ENCODE results near the gene BOD1L2. TPM values are rescaled to one million over a fixed set of nuclear protein-coding genes. Genes with fewer than 3 reads are reported as not detected.

The BOD1L2 gene
- total RNA-seq, 1 donor from 2014 or later: not detected

- H3K36me3 Mint-ChIP-seq (ENCODE audit: low read depth): no peaks in the 10 kb centered on the region
- H3K4me1 Mint-ChIP-seq (ENCODE audit: low read depth): no peaks in the 10 kb centered on the region
- no peak for TF ChIP-seq CTCF (IDR thresholded peaks at IDR 0.05)
- H3K4me3 Mint-ChIP-seq (ENCODE audit: unreplicated experiment): no peak overlapping the region
- no peak for DNase-seq (ENCODE audit: low spot score)
- H3K9me3 Mint-ChIP-seq (ENCODE audit: low read depth): no peaks in the 10 kb centered on the region
- H3K27ac Mint-ChIP-seq (ENCODE audit: unreplicated experiment): no peak overlapping the region
- peaks cover 38% of the 10 kb centered on the region for H3K27me3 Mint-ChIP-seq (ENCODE audit: low read depth)
These were observed 25.3 kb upstream of the BOD1L2 start for GRCh38 chr18:57121542-57122112.

- TF ChIP-seq CTCF (IDR thresholded peaks at IDR 0.05): no peak
- no peak for DNase-seq (ENCODE audit: low spot score)
- H3K4me3 Mint-ChIP-seq (ENCODE audit: unreplicated experiment): no peak overlapping the region
- no peaks in the 10 kb centered on the region for H3K36me3 Mint-ChIP-seq (ENCODE audit: low read depth)
- H3K4me1 Mint-ChIP-seq (ENCODE audit: low read depth): no peaks in the 10 kb centered on the region
- peaks cover 36% of the 10 kb centered on the region for H3K27me3 Mint-ChIP-seq (ENCODE audit: low read depth)
- no peak overlapping the region for H3K27ac Mint-ChIP-seq (ENCODE audit: unreplicated experiment)
- H3K9me3 Mint-ChIP-seq (ENCODE audit: low read depth): no peaks in the 10 kb centered on the region
These were observed 23.9 kb upstream of the BOD1L2 start for GRCh38 chr18:57122936-57123510.

- Mint-ChIP-seq H3K9me3 (ENCODE audit: low read depth) (no peaks in the 10 kb centered on the region), H3K36me3 (ENCODE audit: low read depth) (no peaks in the 10 kb centered on the region), H3K27me3 (ENCODE audit: low read depth) (peaks cover 37% of the 10 kb centered on the region), H3K27ac (ENCODE audit: unreplicated experiment) (no peak overlapping the region), H3K4me1 (ENCODE audit: low read depth) (no peaks in the 10 kb centered on the region), H3K4me3 (ENCODE audit: unreplicated experiment) (no peak overlapping the region)
- DNase-seq (ENCODE audit: low spot score): no peak
- no peak for TF ChIP-seq CTCF (IDR thresholded peaks at IDR 0.05)
These were observed 21.3 kb upstream of the BOD1L2 start for GRCh38 chr18:57125627-57126026.

- H3K27ac Mint-ChIP-seq (ENCODE audit: unreplicated experiment): no peak overlapping the region
- DNase-seq (ENCODE audit: low spot score): no peak
- no peak overlapping the region for H3K4me3 Mint-ChIP-seq (ENCODE audit: unreplicated experiment)
- H3K36me3 Mint-ChIP-seq (ENCODE audit: low read depth): no peaks in the 10 kb centered on the region
- no peak for TF ChIP-seq CTCF (IDR thresholded peaks at IDR 0.05)
- peaks cover 23% of the 10 kb centered on the region for H3K27me3 Mint-ChIP-seq (ENCODE audit: low read depth)
- no peaks in the 10 kb centered on the region for H3K4me1 Mint-ChIP-seq (ENCODE audit: low read depth)
- H3K9me3 Mint-ChIP-seq (ENCODE audit: low read depth): no peaks in the 10 kb centered on the region
These were observed 18.5 kb upstream of the BOD1L2 start for GRCh38 chr18:57128220-57128932.

GRCh38 chr18:57131101-57131500 lies 15.8 kb upstream of the BOD1L2 start:
- no peaks in the 10 kb centered on the region for H3K4me1 Mint-ChIP-seq (ENCODE audit: low read depth)
- H3K27me3 Mint-ChIP-seq (ENCODE audit: low read depth): peaks cover 13% of the 10 kb centered on the region
- no peaks in the 10 kb centered on the region for H3K36me3 Mint-ChIP-seq (ENCODE audit: low read depth)
- peaks cover 5% of the 10 kb centered on the region for H3K9me3 Mint-ChIP-seq (ENCODE audit: low read depth)
- TF ChIP-seq CTCF (IDR thresholded peaks at IDR 0.05): no peak
- DNase-seq (ENCODE audit: low spot score): no peak
- H3K4me3 Mint-ChIP-seq (ENCODE audit: unreplicated experiment): no peak overlapping the region
- no peak overlapping the region for H3K27ac Mint-ChIP-seq (ENCODE audit: unreplicated experiment)
